K562 (cell line): ENCODE data around the gene TMPRSS5. TPM values are rescaled to one million over a fixed set of nuclear protein-coding genes. Genes with fewer than 3 reads are reported as not detected.

ENCODE experiments used
- ATAC-seq: fragments of 200-7000 bp; cut with Tn5 transposase; 3 replicates; pipeline ENCODE4 v1.9.1; 2020; ENCODE audit warnings: moderate library complexity
- BruUV-seq: library from RNA; stranded (reverse); fragments of 400-500 nt; replicated peaks from 2 replicates; lab custom pipeline; 2021; lab: Mats Ljungman, UMichigan
- CTCF ChIA-PET: fragments of 300-600 bp; formaldehyde crosslinking; extraction: SDS; loops from one replicate; lab custom pipeline; 2021; ENCODE audit warnings: low intra/inter-chr PET ratio; lab: Yijun Ruan, JAX
- POLR2A ChIA-PET: fragments of 300-600, 350-650 bp; sonication (Branson Sonifier 250); formaldehyde crosslinking; extraction: SDS; loops from one replicate; lab custom pipeline; 2021; ENCODE audit warnings: antibody characterized with exemption, inconsistent platforms; lab: Yijun Ruan, JAX
- DNase-seq, 4 experiments: peaks; one replicate each; pipeline versions ENCODE4 v3.0.0 to v3.0.0-alpha.2; 2011 to 2018; ENCODE audit warnings: low spot score in 3 of 4, mixed read lengths in 3 of 4; ENCODE audit errors: extremely low read depth in 1 of 4
- FAIRE-seq: peaks from 2 replicates; lab custom pipeline; 2011; peaks lifted over from hg19 to GRCh38; lab: Jason Lieb, UNC
- H2AFZ ChIP-seq: 2 replicates; pipeline ENCODE4 v1.6.0; 2011; ENCODE audit warnings: low read depth, low read length, control low read depth, inconsistent platforms
- H3K27ac ChIP-seq: fragments of 200-600 bp; 3 replicates; pipeline ENCODE4 v1.8.0; 2011; ENCODE audit warnings: low read depth, mild to moderate bottlenecking, control low read depth, inconsistent platforms, low read length, moderate library complexity, mixed read lengths; ENCODE audit errors: extremely low read depth
- H3K27me3 ChIP-seq, 2 experiments: fragments of 300-600 bp in 1 of 2; 2 replicates in 1 of 2; 3 replicates in 1 of 2; pipeline versions ENCODE4 v1.6.0 to v1.8.0; 2011; ENCODE audit warnings: inconsistent platforms in 2 of 2, low read length in 2 of 2, mild to moderate bottlenecking in 1 of 2, mixed read lengths in 1 of 2, moderate library complexity in 1 of 2; ENCODE audit not compliant: control insufficient read depth in 2 of 2, insufficient read depth in 2 of 2
- H3K36me3 ChIP-seq: fragments of 300-600 bp; 3 replicates; pipeline ENCODE4 v1.8.0; 2011; ENCODE audit warnings: mild to moderate bottlenecking, low read length, inconsistent platforms; ENCODE audit not compliant: control insufficient read depth, insufficient read depth
- H3K4me1 ChIP-seq, 2 experiments: fragments of 200-600 bp in 1 of 2; replicated peaks in 1 of 2; 2 replicates in 1 of 2; 3 replicates in 1 of 2; pipeline versions ENCODE4 v1.5.1 to v1.8.0; 2011; ENCODE audit warnings: inconsistent platforms in 2 of 2, low read length in 2 of 2, mild to moderate bottlenecking in 1 of 2, mixed read lengths in 1 of 2, moderate library complexity in 1 of 2; ENCODE audit not compliant: control insufficient read depth in 2 of 2, insufficient read depth in 2 of 2
- H3K4me2 ChIP-seq: 2 replicates; pipeline ENCODE4 v1.6.1; 2011; ENCODE audit warnings: low read length, control low read depth, inconsistent platforms, mixed read lengths; ENCODE audit not compliant: insufficient read depth
- H3K4me3 ChIP-seq: fragments of 200-600 bp; sonication (generic), shearing (Covaris generic); 2 replicates; pipeline ENCODE4 v1.5.1; 2016; ENCODE audit warnings: control low read depth, inconsistent platforms
- H3K79me2 ChIP-seq: fragments of 200-600 bp; 3 replicates; pipeline ENCODE4 v1.8.0; 2011; ENCODE audit warnings: low read length, inconsistent platforms; ENCODE audit not compliant: control insufficient read depth, insufficient read depth
- H3K9ac ChIP-seq, 2 experiments: 2 replicates each; pipeline versions ENCODE4 v1.6.0 to v1.6.1; 2011; ENCODE audit warnings: low read depth in 2 of 2, low read length in 2 of 2, control low read depth in 1 of 2, inconsistent platforms in 1 of 2, mild to moderate bottlenecking in 1 of 2, mixed read lengths in 1 of 2; ENCODE audit not compliant: insufficient read depth in 1 of 2
- H3K9me1 ChIP-seq: one replicate; pipeline ENCODE4 v1.6.0; 2011; ENCODE audit warnings: inconsistent platforms, mild to moderate bottlenecking, low read length, moderate library complexity; ENCODE audit not compliant: control insufficient read depth, insufficient read depth
- H3K9me3 ChIP-seq: replicated peaks from 2 replicates; pipeline ENCODE4 v1.5.1; 2011; ENCODE audit warnings: low read depth, low read length, inconsistent platforms; ENCODE audit not compliant: control insufficient read depth, insufficient read depth
- H4K20me1 ChIP-seq: replicated peaks from 2 replicates; pipeline ENCODE4 v1.6.1; 2011; ENCODE audit warnings: low read length, inconsistent platforms, mixed read lengths; ENCODE audit not compliant: control insufficient read depth, insufficient read depth
- ATF3 ChIP-seq, 2 experiments: fragments of 450-650 bp in 1 of 2; sonication (generic) in 1 of 2; formaldehyde crosslinking in 1 of 2; IDR thresholded peaks in 1 of 2; conservative IDR thresholded peaks in 1 of 2; 2 replicates each; pipeline versions ENCODE4 v1.6.1 to v1.8.1; 2016 to 2023; ENCODE audit warnings: mild to moderate bottlenecking in 2 of 2, moderate library complexity in 2 of 2, inconsistent platforms in 1 of 2, missing genetic modification reagents in 1 of 2
- CEBPG ChIP-seq, 3 experiments: fragments of 200-800 bp in 1 of 3; sonication (Bioruptor generic) in 1 of 3; sonication (generic) in 1 of 3; formaldehyde crosslinking in 1 of 3; IDR thresholded peaks in 2 of 3; conservative IDR thresholded peaks in 1 of 3; 2 replicates each; pipeline versions ENCODE4 v1.6.1 to v1.8.0; 2016 to 2022; ENCODE audit warnings: missing compliant biosample characterization in 2 of 3, missing genetic modification characterization in 2 of 3, mild to moderate bottlenecking in 1 of 3, missing genetic modification reagents in 1 of 3
- SNRNP70 ChIP-seq: fragments of 200-400 bp; formaldehyde crosslinking; optimal IDR thresholded peaks from 2 replicates; pipeline ENCODE3; 2017; ENCODE audit warnings: low read depth, low read length
- ZBTB49 ChIP-seq: sonication (generic); formaldehyde crosslinking; IDR thresholded peaks from 2 replicates; pipeline ENCODE4 v1.8.0; 2022; ENCODE audit warnings: missing genetic modification reagents, mild to moderate bottlenecking, borderline replicate concordance
- ZC3H4 ChIP-seq: sonication (generic); formaldehyde crosslinking; IDR thresholded peaks from 2 replicates; pipeline ENCODE4 v1.9.0; 2021; ENCODE audit warnings: missing genetic modification reagents, borderline replicate concordance
- ZKSCAN1 ChIP-seq: fragments of 150-350 bp; IDR thresholded peaks from 2 replicates; pipeline ENCODE4 v1.6.1; 2016; ENCODE audit warnings: low read depth, low read length
- ZNF212 ChIP-seq: fragments of 450-650 bp; formaldehyde crosslinking; IDR thresholded peaks from 2 replicates; pipeline ENCODE4 v1.4.0; 2020; ENCODE audit warnings: mild to moderate bottlenecking
- ZNF407 ChIP-seq: fragments of 450-650 bp; IDR thresholded peaks from 2 replicates; pipeline ENCODE4 v1.6.1; 2016; ENCODE audit warnings: low read depth
- WGBS: fragments of 100-300 bp; shearing (Covaris generic); methylation state at CpG from one replicate; pipeline ENCODE4 v1.1.6; 2016; ENCODE audit warnings: low coverage, mixed read lengths; ENCODE audit not compliant: insufficient coverage; ENCODE audit errors: missing lambda C conversion rate; 5-methylcytosine and 5-hydroxymethylcytosine counted together
- in situ Hi-C: fragments of 300-500 bp; cut with MboI; formaldehyde crosslinking; loops from 4 replicates; pipeline ENCODE4 v1.15.0; 2018; ENCODE audit warnings: inconsistent platforms, mixed read lengths
- intact Hi-C: fragments of 100-400 bp; cut with micrococcal nuclease; formaldehyde crosslinking; loops from 2 replicates; pipeline ENCODE4 v1.14.2; 2022
- polyA plus RNA-seq, 8 experiments: library from polyadenylated mRNA; depleted of rRNA in 4 of 8; stranded (reverse) in 5 of 8; unstranded in 3 of 8; fragments of >200 nt; fragmentation: Nextera tagmentation in 2 of 8; fragmentation: Illumina TruSeq in 1 of 8; extraction: Ambion mirVana in 2 of 8; extraction: Trizol in 1 of 8; gene quantifications; 2 replicates each; pipeline versions ENCODE4 v1.2.1 to v1.2.3, GENCODE V29; 2011 to 2014; ENCODE audit warnings: inconsistent platforms in 1 of 8, missing spikeins in 1 of 8
- total RNA-seq, 7 experiments: library from RNA; depleted of rRNA in 6 of 7; stranded (reverse); fragments of >200 nt in 6 of 7; fragmentation: Illumina TruSeq in 2 of 7; extraction: Trizol in 2 of 7; gene quantifications; 2 replicates each; pipeline versions ENCODE4 v1.2.1 to v1.2.3, GENCODE V29; 2011 to 2021; ENCODE audit warnings: low replicate concordance in 1 of 7

The TMPRSS5 gene
- total and polyA plus RNA-seq, 9 of the 15 experiments (the other 6 are each of a cell fraction or from before 2014, with no cell fraction given), result 0.07 to 0.49 (median 0.17) TPM; not detected in 1

- Histone ChIP-seq H3K9ac (no peak overlapping the region), H3K9me3 (no peaks in the 10 kb centered on the region), H3K79me2 (no peaks in the 10 kb centered on the region), H2AFZ (no peak overlapping the region), H3K9me1 (no peaks in the 10 kb centered on the region), H3K4me3 (no peak overlapping the region), H3K27ac (no peak overlapping the region), H4K20me1 (no peaks in the 10 kb centered on the region), H3K4me1 (no peaks in the 10 kb centered on the region), H3K4me2 (no peak overlapping the region), H3K27me3 (no peaks in the 10 kb centered on the region), H3K36me3 (peaks cover 59% of the 10 kb centered on the region)
- intact Hi-C loops (no loop called here), in situ Hi-C loops (no loop called here)
- ATAC-seq, result no peak
- WGBS, result 97% methylated on average over 3 of the region's 3 CpGs
- no peak for FAIRE-seq
- ChIA-PET POLR2A (interaction anchor here (1.9 kb wide), 1 partner anchor 12 kb away, joined by 5 read pairs; no protein-coding TSS in a partner anchor), CTCF (no interaction called here)
- no TSS peak for BruUV-seq
- no peak for DNase-seq
- TF ChIP-seq ZC3H4 (no peak), ZNF212 (CRISPR knock-in tag) (no peak), CEBPG (CRISPR knock-in tag; IDR thresholded peaks at IDR 0.05) (no peak), CEBPG (tag; conservative IDR thresholded peaks at IDR 0.05 in 1 of 2, IDR thresholded peaks at IDR 0.05 in 1 of 2) (peak in 1 of 2 experiments; percentile 57; a peak in 2 of 4 replicates), ZNF407 (no peak), SNRNP70 (no peak), ZKSCAN1 (0 out of 2 replicates have a peak, but pooled peaks have one; percentile 44), ZBTB49 (no peak), ATF3 (IDR thresholded peaks at IDR 0.05) (peak; percentile 62; the same call in 1 of the 2 replicates), ATF3 (CRISPR knock-in tag; conservative IDR thresholded peaks at IDR 0.05) (no peak)
These were observed 46.8 kb upstream of the TMPRSS5 start for GRCh38 chr11:113752932-113753331.
